DOHH2 (cell line): ENCODE measurements around the gene OR14I1.
A peak's percentile ranks its signal among the peaks of the same experiment; 100 is the strongest.
"Not testable (repeated sequence)": the region's sequence is repeated elsewhere in the genome, so short reads cannot be mapped to it uniquely, and the experiment has no call there.

Experiments used
- H3F3A ChIP-seq: fragments of 200-600 bp; sonication (generic), shearing (Covaris generic); 2 replicates; pipeline ENCODE4 v1.6.0; 2016; ENCODE audit warnings: antibody characterized with exemption, mild to moderate bottlenecking; ENCODE audit not compliant: control insufficient read depth, insufficient read depth
- H3K27ac ChIP-seq: fragments of 200-600 bp; sonication (generic); 2 replicates; pipeline ENCODE4 v1.5.1; 2014; ENCODE audit warnings: low read depth, mild to moderate bottlenecking, low read length, moderate library complexity
- H3K27me3 ChIP-seq: fragments of 200-600 bp; sonication (generic); 2 replicates; pipeline ENCODE4 v1.6.1; 2014; ENCODE audit warnings: mild to moderate bottlenecking, low read length, mixed read lengths; ENCODE audit not compliant: control insufficient read depth
- H3K36me3 ChIP-seq: fragments of 200-600 bp; sonication (generic); 2 replicates; pipeline ENCODE4 v1.6.1; 2014; ENCODE audit warnings: mild to moderate bottlenecking, low read length, moderate library complexity, mixed read lengths; ENCODE audit not compliant: control insufficient read depth
- H3K4me1 ChIP-seq: fragments of 200-600 bp; sonication (generic); 2 replicates; pipeline ENCODE4 v1.6.1; 2014; ENCODE audit warnings: mild to moderate bottlenecking, low read length, mixed read lengths; ENCODE audit not compliant: control insufficient read depth
- H3K4me2 ChIP-seq: fragments of 200-600 bp; sonication (generic); 2 replicates; pipeline ENCODE4 v1.6.0; 2014; ENCODE audit warnings: mild to moderate bottlenecking, low read length, moderate library complexity
- H3K4me3 ChIP-seq: fragments of 200-600 bp; sonication (generic); 2 replicates; pipeline ENCODE4 v1.5.1; 2014; ENCODE audit warnings: mild to moderate bottlenecking, low read length, mixed read lengths
- H3K79me2 ChIP-seq: fragments of 200-600 bp; sonication (generic); 2 replicates; pipeline ENCODE4 v1.6.1; 2014; ENCODE audit warnings: mild to moderate bottlenecking, low read length, mixed read lengths; ENCODE audit not compliant: control insufficient read depth
- H3K9me2 ChIP-seq: fragments of 200-600 bp; sonication (generic); replicated peaks from 2 replicates; pipeline ENCODE4 v1.6.1; 2014; ENCODE audit warnings: mild to moderate bottlenecking, low read length, mixed read lengths; ENCODE audit not compliant: control insufficient read depth
- H3K9me3 ChIP-seq: fragments of 200-600 bp; sonication (generic); 2 replicates; pipeline ENCODE4 v1.6.1; 2014; ENCODE audit warnings: antibody characterized with exemption, low read length, mixed read lengths; ENCODE audit not compliant: control insufficient read depth, insufficient read depth
- H4K20me1 ChIP-seq: fragments of 200-600 bp; sonication (generic); 2 replicates; pipeline ENCODE4 v1.6.0; 2014; ENCODE audit warnings: low read depth, mild to moderate bottlenecking, antibody characterized with exemption, low read length, moderate library complexity; ENCODE audit not compliant: control insufficient read depth, insufficient read depth
- CTCF ChIP-seq: fragments of 200-600 bp; sonication (generic); IDR thresholded peaks from one replicate; pipeline ENCODE4 v1.5.1; 2014; ENCODE audit warnings: antibody characterized with exemption, mild to moderate bottlenecking, low read depth, low read length; ENCODE audit not compliant: poor library complexity, severe bottlenecking
- EZH2phosphoT487 ChIP-seq: fragments of 200-600 bp; sonication (generic); IDR thresholded peaks from 2 replicates; pipeline ENCODE4 v1.6.1; 2017; ENCODE audit warnings: borderline replicate concordance, mild to moderate bottlenecking, antibody characterized with exemption, low read length, moderate library complexity, mixed read lengths

The OR14I1 gene

DNA sequence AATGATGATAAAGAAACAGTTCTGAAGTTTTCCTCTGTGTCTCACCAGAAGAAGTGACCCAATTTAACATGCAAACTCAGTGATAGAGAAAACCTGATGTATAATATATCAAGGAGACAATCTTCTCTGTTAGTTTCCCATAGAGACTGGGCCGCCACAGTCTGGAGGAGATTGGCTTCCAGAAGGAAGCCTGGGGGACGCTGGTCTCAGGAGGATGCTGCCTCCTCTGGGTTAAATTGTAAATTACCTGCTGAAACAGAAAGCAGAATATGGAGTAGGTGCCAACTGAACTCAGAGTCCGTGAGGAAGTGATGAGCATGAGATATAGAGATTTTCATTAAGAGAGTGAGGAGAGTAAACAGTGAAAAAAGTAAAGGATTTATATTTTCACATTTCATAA is 15.8 kb downstream of the OR14I1 start:
- H3K36me3 ChIP-seq = no peaks in the 10 kb centered on the region
- no peaks in the 10 kb centered on the region for H4K20me1 ChIP-seq
- no peaks in the 10 kb centered on the region for H3K79me2 ChIP-seq
- H3F3A ChIP-seq = no peaks in the 10 kb centered on the region
- no peaks in the 10 kb centered on the region for H3K9me3 ChIP-seq
- TF ChIP-seq EZH2phosphoT487 (no peak), CTCF (peak; percentile 46)
- H3K27me3 ChIP-seq = peaks cover 6% of the 10 kb centered on the region; the same call in 1 of the 2 replicates
- H3K4me1 ChIP-seq = no peaks in the 10 kb centered on the region
- H3K9me2 ChIP-seq = no peaks in the 10 kb centered on the region
- no peak overlapping the region for H3K4me2 ChIP-seq
- no peak overlapping the region for H3K27ac ChIP-seq
- no peak overlapping the region for H3K4me3 ChIP-seq

GRCh38 chr1:248681651-248682050 is 20.9 kb downstream of the OR14I1 start:
- Histone ChIP-seq H3K9me3 (no peaks in the 10 kb centered on the region), H3K27me3 (no peaks in the 10 kb centered on the region), H4K20me1 (no peaks in the 10 kb centered on the region), H3K9me2 (no peaks in the 10 kb centered on the region), H3K27ac (no peak overlapping the region), H3K4me1 (no peaks in the 10 kb centered on the region), H3K4me3 (no peak overlapping the region), H3F3A (no peaks in the 10 kb centered on the region), H3K79me2 (no peaks in the 10 kb centered on the region), H3K36me3 (no peaks in the 10 kb centered on the region), H3K4me2 (no peak overlapping the region)
- no peak for TF ChIP-seq EZH2phosphoT487
- TF ChIP-seq CTCF = no peak

- Histone ChIP-seq H3F3A (no peaks in the 10 kb centered on the region), H3K9me2 (no peaks in the 10 kb centered on the region)
Observed at GRCh38 chr1:248670003-248670402, 32.6 kb downstream of the OR14I1 start.

DNA sequence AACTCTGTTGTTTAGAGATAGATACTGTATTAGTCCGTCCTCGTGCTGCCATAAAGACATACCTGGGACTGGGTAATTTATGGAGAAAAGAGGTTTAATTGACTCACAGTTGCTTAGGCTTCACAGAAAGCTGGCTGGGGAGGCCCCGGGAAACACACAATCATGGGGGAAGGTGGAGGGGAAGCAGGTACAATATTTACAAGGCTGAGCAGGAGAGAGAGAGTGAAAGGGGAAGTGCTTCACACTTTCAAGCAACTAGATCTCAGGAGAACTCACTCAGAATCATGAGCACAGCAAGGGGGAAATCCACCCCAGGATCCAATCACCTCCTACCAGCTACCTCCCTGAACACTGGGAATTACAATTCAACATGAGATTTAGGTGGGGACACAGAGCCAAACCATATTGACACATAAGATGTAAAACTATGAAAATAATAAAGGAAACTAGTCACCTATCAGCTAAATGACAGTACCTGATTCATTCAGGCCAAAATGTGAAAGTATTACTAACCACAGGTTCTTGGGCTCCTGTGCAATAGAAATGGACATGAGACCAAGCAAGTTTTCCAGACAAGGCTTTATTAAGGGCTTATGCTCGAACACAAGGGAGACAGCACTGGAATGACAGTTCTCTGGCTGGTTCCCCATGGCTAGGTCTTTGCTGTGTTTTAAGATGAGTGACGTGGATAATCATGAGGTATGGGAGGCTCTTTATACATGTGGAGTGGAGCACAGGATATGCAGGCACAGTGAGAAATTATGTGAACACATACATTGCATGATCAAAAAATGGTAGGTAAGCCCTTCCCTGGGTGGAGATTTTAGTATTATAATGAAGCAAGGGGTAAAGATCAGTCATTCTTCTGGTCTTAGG is 38.9 kb downstream of the OR14I1 start:
- H4K20me1 ChIP-seq, H3K4me2 ChIP-seq, H3K9me3 ChIP-seq, H3K36me3 ChIP-seq, H3K4me1 ChIP-seq, H3K9me2 ChIP-seq, H3K79me2 ChIP-seq, H3K27me3 ChIP-seq, H3K4me3 ChIP-seq, H3K27ac ChIP-seq, H3F3A ChIP-seq: not testable (repeated sequence)

More at GRCh38 chr1:248670003-248670402, 32.6 kb downstream of the OR14I1 start:
- Histone ChIP-seq H4K20me1 (no peaks in the 10 kb centered on the region), H3K27ac (no peak overlapping the region), H3K36me3 (no peaks in the 10 kb centered on the region), H3K4me1 (no peaks in the 10 kb centered on the region), H3K4me2 (no peak overlapping the region), H3K79me2 (no peaks in the 10 kb centered on the region), H3K9me3 (peaks cover 8% of the 10 kb centered on the region), H3K27me3 (no peaks in the 10 kb centered on the region), H3K4me3 (no peak overlapping the region)
- no peak for TF ChIP-seq EZH2phosphoT487
- no peak for TF ChIP-seq CTCF

- not testable (repeated sequence) for H3K4me3 ChIP-seq, H4K20me1 ChIP-seq, H3K9me2 ChIP-seq, H3K9me3 ChIP-seq, H3K4me1 ChIP-seq, H3K27me3 ChIP-seq, H3K4me2 ChIP-seq, H3F3A ChIP-seq, H3K36me3 ChIP-seq, H3K79me2 ChIP-seq, H3K27ac ChIP-seq
Observed at GRCh38 chr1:248656797-248657196, 45.8 kb downstream of the OR14I1 start.

DNA sequence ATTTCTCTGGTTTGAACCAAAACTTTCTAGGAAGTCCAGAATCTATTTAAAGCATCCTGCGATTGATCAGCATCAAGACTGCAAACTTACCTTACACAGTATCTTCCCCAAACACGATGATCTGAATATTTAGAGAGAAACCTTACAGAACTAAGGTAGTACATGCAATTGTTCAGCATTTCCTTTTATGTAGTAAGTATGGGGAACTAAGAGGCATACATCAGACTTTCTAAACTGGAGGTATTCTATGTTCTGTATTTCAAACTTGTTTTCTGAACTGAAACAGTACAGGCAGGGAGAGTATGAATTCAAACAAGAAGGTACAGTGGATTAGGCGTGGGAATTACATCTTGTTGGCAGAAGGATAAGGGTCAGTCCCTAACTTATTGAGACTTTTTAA is 47.2 kb downstream of the OR14I1 start, which contains the start of gene OR2T27:
Gene OR2T27 (minus strand): TSS at position 175 of the 400 bp plus-strand sequence. CDS start 4,644 bp downstream, outside the sequence.
- not testable (repeated sequence) for H3F3A ChIP-seq, H3K4me3 ChIP-seq, H3K9me2 ChIP-seq, H3K27me3 ChIP-seq, H3K4me1 ChIP-seq, H3K9me3 ChIP-seq, H3K79me2 ChIP-seq, H3K4me2 ChIP-seq, H3K36me3 ChIP-seq, H4K20me1 ChIP-seq, H3K27ac ChIP-seq
